Fibroblast of peridontal ligament (primary cell): ENCODE measurements around the gene WDFY4.
A peak's percentile ranks its signal among the peaks of the same experiment; 100 is the strongest.

Experiments used
- DNase-seq: peaks from one replicate; pipeline ENCODE4 v3.0.0-alpha.2; 2010; ENCODE audit errors: extremely low read depth

Gene WDFY4

GRCh38 chr10:48878091-48878490, 193.4 kb downstream of the WDFY4 start:
- DNase-seq: no peak

- no peak for DNase-seq
These were observed 194.8 kb downstream of the WDFY4 start for GRCh38 chr10:48879451-48879850.

GRCh38 chr10:48880016-48880705, 195.5 kb downstream of the WDFY4 start:
- DNase-seq: no peak

GRCh38 chr10:48881937-48882336, 197.3 kb downstream of the WDFY4 start:
- DNase-seq: no peak

- DNase-seq: no peak
These were observed 198.2 kb downstream of the WDFY4 start for GRCh38 chr10:48882881-48883280.

GRCh38 chr10:48883701-48884100, 199.0 kb downstream of the WDFY4 start:
- DNase-seq: no peak

GRCh38 chr10:48884179-48885045, 199.7 kb downstream of the WDFY4 start:
- DNase-seq: no peak

GRCh38 chr10:48885376-48885775, 200.7 kb downstream of the WDFY4 start:
- no peak for DNase-seq

- DNase-seq: no peak
These were observed 203.3 kb downstream of the WDFY4 start for GRCh38 chr10:48887982-48888381.

- peak; percentile 7 for DNase-seq
These were observed 206.5 kb downstream of the WDFY4 start for GRCh38 chr10:48890888-48891850.

GRCh38 chr10:48894911-48895802, 210.5 kb downstream of the WDFY4 start:
- peak; percentile 59 for DNase-seq

GRCh38 chr10:48895803-48896195, 211.1 kb downstream of the WDFY4 start:
- no peak for DNase-seq

- no peak for DNase-seq
These were observed 212.2 kb downstream of the WDFY4 start for GRCh38 chr10:48896756-48897440.

- no peak for DNase-seq
These were observed 212.7 kb downstream of the WDFY4 start for GRCh38 chr10:48897441-48897790.

- no peak for DNase-seq
These were observed 213.8 kb downstream of the WDFY4 start for GRCh38 chr10:48898426-48898825.

- DNase-seq: no peak
These were observed 215.1 kb downstream of the WDFY4 start for GRCh38 chr10:48899781-48900180.

- DNase-seq: no peak
These were observed 215.7 kb downstream of the WDFY4 start for GRCh38 chr10:48900371-48900801.

- no peak for DNase-seq
These were observed 216.6 kb downstream of the WDFY4 start for GRCh38 chr10:48901319-48901718.

GRCh38 chr10:48902096-48902495, 217.4 kb downstream of the WDFY4 start:
- no peak for DNase-seq

- no peak for DNase-seq
These were observed 218.5 kb downstream of the WDFY4 start for GRCh38 chr10:48903151-48903550.
